RCC 7860 (cell line): ENCODE results near the gene NCBP3.

Experiments used
- DNase-seq: peaks from one replicate; pipeline ENCODE4 v3.0.0-alpha.2; 2015; ENCODE audit warnings: low spot score
- FAIRE-seq: peaks from 2 replicates; lab custom pipeline; 2012; peaks lifted over from hg19 to GRCh38; lab: Jason Lieb, UNC

NCBP3 gene

GRCh38 chr17:3845621-3846436, at the start of gene NCBP3:
NCBP3 (minus strand) TSS chr17:3846246; CDS start chr17:3846223, 23 bp downstream.
- DNase-seq (peak; percentile 69), FAIRE-seq (no peak)

GRCh38 chr17:3895354-3895753, 49.3 kb upstream of the NCBP3 start:
- no peak for DNase-seq
- no peak for FAIRE-seq

GRCh38 chr17:3894911-3895343, 48.9 kb upstream of the NCBP3 start:
- no peak for DNase-seq
- no peak for FAIRE-seq

DNA sequence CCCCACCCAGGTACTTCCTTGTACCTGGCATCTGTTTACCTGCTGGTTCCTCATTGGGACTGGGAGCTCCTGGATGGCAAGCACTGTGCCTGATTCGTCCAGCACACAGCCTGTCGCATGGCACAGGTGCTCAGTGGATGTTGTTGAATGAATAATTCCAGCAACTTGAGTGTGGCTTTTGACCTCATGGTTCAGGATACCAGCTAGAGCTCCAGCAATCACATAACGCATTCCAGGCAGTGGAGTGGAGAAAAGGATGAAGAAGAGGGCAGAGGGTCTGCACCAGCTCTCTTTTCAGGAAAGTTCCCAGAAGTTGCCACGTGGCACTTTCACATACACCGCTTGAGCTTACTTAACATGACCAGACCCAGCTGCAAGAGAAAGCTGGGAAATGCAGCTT, 48.1 kb upstream of the NCBP3 start:
- FAIRE-seq, result no peak

DNA sequence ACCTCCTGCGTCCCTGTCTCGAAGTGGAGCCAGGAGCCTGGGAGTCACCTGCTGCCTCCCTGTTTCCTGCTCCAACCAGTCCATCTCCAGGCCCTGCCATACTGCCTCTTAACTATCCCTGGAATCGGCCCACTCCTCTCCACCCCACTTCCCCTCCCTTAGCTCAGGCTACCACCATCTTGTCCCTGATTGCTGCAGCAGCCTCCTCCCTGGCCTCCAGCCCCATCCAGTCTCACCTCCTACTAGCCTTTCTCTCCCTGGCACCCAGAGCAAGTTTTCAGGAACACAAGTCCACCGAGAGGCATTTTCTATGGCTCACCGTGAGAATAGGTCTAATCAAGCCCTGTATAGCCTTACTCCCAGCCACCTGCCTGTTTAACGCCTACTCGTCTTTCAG, 47.7 kb upstream of the NCBP3 start:
- no peak for FAIRE-seq
- DNase-seq, result no peak

More for the DNA sequence above, 48.1 kb upstream of the NCBP3 start:
- DNase-seq, result no peak

DNA sequence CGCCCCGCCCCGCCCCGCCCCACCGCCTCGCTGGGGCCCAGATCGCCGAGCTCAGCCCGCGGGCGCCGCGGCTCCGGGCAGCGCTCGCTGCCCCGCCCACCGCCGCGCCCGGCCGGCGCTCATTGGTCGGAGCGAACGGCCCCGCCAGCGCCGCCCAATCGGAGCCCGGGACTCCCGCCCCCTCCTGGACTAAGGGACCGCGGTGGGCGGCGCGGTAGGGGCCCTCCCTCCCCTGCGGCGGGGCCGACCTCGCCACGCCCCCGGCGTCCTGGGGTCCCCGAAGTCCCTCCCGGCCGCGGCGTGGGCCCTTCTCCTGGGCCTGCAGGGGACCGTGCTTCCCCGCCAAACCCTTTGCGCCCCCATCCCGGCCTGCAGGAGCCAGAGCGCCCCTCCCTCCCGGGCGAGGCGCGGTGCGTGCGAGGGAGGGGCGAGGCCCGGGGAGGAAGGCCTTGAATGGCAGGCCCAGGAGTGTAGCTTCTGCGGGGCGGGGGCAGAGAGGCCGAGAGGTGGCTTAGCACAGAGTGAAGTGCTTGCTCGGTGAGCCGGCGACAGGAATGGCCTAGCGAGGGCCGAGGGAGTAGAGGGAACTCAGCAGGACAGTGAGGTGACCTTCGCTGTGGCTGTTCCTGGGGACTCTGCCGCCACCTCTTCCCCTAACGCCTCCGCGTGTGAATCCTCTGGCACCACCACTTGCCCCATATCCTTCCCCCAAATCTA, 47.1 kb upstream of the NCBP3 start, which contains the start of gene CAMKK1:
Gene CAMKK1, minus strand, starts transcription at position 51 of the 717 bp plus-strand sequence. CDS start 7,366 bp downstream, outside the sequence.
- no peak for FAIRE-seq

GRCh38 chr17:3892095-3892998, 46.3 kb upstream of the NCBP3 start:
- peak; percentile 81 for FAIRE-seq
- peak; percentile 94 for DNase-seq

More for the DNA sequence above, 47.1 kb upstream of the NCBP3 start, which contains the start of gene CAMKK1:
- DNase-seq, result peak; percentile 70

GRCh38 chr17:3891626-3892094, 45.6 kb upstream of the NCBP3 start:
- FAIRE-seq, result no peak
- no peak for DNase-seq

GRCh38 chr17:3890878-3891219, 44.8 kb upstream of the NCBP3 start:
- FAIRE-seq (no peak), DNase-seq (no peak)

DNA sequence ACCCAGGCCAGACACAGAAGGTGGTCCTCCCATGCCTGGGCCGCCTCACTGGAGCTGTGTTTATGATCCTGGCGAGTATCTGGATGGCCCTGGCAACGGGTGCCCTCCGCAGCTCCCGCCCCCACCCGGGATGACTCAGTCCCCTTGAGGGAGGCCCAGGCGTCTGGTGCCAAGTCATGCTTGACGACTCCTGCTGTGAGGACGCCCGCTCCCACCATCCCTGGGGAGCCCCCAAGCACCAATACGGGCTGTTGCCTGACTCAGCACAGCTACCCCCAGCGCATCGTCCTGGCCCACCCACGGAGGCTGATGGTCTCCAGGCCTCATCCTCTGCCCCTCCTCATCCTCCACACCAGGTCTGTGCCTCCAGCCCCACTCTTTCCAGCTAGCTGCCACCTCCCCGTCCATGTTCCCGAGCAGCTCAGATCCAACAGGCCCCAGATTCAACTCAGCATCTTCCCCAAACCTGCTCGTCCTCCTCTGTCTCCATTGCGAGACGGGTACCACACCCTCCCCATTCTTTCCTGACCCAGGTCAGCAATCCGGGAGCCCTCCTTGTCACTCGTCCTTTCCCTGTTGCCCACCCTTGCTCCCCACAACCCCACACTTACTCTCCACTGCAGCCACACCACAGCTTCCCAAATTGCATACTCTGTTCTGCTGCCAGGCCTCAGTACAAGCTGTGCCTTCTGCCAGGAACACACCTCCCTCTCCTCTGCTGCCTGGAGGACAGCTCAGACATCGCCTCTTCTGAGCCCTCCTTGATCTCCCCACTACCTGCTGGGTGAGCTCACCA, 44.2 kb upstream of the NCBP3 start:
- peak; percentile 95 for DNase-seq
- FAIRE-seq, result peak; percentile 89

DNA sequence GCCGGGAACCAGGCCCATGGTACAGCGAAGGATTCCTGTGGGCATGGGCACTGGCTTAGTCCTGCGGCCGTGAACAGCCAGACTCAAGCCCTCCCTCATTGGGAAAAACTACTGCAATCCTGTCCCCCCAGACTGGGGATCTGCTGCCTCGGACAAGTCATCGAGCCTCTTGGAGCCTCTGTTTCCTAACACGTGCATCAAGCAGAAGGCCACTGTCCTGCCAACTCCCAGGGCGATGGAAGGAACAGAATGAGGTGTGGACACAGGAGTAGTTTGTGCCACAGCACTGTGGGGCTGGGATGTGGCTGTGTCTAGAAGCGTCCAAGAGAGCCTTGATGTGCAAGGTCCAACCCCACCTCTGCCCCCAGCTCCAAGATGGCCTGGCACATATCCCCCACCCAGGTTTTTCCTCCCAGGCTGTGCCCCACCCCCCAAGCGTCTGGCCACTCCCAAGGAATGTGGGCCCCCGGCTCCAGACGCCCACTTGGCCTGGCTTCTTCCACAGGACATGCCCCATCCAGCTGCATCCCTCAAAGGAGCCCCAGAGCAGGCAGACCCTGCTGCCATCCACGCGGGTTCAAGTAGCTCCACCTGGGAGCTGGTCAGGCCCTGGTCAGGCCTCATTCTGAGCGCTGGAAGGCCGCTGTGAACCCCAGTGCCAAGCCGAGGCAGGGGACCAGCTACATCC, 43.4 kb upstream of the NCBP3 start:
- no peak for FAIRE-seq

DNA sequence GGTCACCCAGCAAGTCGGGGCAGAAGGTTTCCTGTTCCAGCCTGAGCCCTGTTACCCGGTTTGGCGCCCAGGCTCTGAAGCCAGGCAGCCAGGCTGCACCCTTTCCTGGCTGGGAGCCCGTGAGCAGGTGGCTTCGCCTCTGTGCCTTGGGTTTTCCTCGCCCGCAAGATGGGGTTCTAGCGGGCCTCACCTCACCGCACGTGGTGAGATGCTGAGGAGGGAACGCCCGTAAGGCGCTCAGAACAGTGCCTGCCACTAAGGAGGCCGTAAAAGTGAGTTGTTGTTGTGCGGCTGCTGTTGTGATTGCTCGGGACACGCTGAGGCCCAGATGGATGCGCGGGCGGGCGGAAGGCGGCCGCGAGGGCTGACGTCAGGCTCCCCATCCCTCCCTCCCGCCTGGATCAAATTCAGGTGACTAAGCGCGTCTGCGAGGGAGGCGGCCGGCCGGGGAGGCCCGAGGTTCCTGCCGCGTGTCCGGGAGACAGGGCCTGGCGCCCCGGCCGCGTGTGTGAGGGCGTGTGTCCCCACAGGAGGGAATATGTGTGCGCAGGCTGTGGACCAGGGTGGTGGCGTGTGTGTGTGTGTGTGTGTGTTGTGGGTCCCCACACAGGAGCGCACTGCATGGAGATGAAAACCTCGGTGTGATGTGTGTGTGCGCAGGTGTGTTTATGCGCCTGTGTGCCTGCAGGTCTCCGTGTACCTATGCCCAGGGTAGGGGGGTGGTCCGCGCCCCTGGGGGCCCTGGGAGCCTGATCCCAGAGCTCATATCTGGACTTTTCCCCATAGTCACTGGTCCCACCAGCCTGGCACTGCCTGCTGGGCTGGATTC, 42.5 kb upstream of the NCBP3 start:
- FAIRE-seq (peak; percentile 14), DNase-seq (peak; percentile 83)

More for the DNA sequence above, 43.4 kb upstream of the NCBP3 start:
- no peak for DNase-seq

DNA sequence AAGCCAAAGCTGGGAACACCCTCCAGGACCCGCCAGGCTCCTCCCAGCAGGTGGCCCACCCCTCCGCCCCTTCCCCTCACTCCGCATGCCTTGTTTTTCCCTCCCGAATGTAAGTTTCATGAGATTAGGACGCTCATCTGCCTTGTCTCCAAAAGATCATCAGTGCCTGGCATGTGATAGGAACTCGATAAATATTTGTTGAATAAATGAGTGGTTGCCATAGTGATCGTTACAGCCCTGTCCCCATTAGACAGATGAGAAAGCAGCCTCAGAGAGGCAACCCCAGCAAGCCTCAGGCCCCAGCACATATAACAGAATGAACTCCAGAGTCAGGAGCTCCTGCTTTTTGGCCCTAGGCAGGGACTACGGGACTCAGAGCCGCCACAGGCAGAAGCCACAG, 41.8 kb upstream of the NCBP3 start:
- no peak for FAIRE-seq
- peak; percentile 29 for DNase-seq

GRCh38 chr17:3887394-3887793, 41.3 kb upstream of the NCBP3 start:
- FAIRE-seq, result no peak

GRCh38 chr17:3886776-3887175, 40.7 kb upstream of the NCBP3 start:
- DNase-seq (no peak), FAIRE-seq (no peak)

More at GRCh38 chr17:3887394-3887793, 41.3 kb upstream of the NCBP3 start:
- DNase-seq, result no peak

DNA sequence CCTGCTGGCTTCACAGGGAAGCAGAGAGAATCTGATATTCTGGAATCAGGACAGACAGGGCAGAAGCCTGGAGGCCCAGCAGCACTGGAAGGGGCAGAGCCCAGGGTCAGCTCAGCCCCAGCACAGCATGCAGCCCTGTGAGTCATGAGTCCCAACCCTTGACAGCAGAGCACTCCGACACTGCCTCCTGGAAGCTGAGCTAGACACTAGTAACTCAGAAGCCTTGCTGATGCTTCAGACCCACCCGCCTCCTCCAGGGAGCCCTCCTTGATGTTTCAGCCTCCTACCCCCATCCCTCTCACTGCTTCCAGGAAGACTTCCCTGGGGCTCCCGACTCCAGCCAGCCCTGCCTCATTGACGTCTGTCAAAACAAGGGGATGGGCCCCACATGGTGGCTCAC, 39.9 kb upstream of the NCBP3 start:
- FAIRE-seq (peak; percentile 72), DNase-seq (peak; percentile 80)

GRCh38 chr17:3885271-3885670, 39.2 kb upstream of the NCBP3 start:
- no peak for DNase-seq
- FAIRE-seq, result no peak

- no peak for FAIRE-seq
- no peak for DNase-seq
Observed at GRCh38 chr17:3884188-3884587, 38.1 kb upstream of the NCBP3 start.
